Measurements from ENCODE around the gene NATD1.

The NATD1 gene

GRCh38 chr17:21214777-21215541 lies 38.3 kb downstream of the NATD1 start:
- peak; percentile 27 for DNase-seq (ENCODE audit: low read depth)

DNA sequence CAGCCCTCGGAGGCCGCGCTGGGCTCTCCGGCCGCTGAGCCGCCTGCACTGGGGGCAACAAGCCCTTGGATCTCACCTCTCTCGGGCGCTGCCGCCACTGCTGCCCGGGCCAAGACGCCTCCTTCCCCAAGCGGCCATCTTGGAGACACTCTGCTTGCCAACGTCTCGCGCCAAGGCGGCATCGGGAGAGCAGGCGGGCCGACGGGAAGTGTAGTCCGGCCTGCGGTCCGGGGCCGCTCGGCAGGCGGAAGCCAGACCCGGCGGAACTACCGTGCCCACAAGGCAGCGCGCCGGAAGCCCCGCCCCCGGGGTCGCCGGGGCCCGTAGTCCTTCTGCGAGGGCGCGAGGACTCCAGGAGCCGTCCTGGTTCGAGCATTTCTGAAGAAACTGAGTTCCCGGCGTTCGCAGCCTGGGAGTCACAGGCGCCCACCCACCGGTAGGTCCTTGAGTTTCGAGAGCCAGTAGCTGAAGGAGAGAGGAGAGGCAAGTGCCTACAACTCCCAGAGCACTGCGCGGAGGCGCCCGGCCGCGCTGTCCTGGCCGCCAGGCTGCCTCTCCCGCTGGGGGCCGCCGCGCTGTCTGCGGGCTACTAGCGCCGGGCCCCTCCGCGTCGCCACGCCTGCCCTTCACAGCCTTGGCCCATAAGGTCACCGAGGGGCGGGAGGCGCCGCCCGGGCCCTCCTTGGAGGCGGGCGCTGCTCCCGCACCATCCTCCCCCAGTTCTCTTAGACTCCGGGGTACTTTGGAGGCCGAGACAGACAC lies 39.0 kb downstream of the NATD1 start, which contains the start of gene TMEM11:
Gene TMEM11 (minus strand): TSS at position 147 of the 762 bp plus-strand sequence. CDS start 9 bp downstream, at position 138.
- peak; percentile 98 for DNase-seq (ENCODE audit: low read depth)

DNA sequence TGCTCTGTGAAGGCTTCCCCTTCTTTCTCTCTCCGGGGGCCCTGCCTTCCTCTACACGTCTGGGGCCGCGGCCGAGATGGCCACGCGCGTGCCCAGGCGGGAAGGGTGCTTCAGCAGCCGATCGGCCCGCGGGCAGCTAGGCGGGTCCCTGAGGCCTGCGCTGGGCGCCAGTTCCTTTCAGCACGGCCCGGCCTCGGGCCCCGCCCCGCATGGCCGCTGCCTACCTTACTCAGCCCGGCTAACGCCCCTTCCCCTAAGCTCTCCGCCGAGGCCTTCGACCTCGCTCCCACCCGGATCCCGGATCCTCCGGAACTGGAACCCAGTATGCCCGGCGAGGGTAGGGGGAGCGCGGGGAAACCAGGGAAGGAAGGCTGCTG lies 39.6 kb downstream of the NATD1 start:
- peak; percentile 35 for DNase-seq (ENCODE audit: low read depth)

DNA sequence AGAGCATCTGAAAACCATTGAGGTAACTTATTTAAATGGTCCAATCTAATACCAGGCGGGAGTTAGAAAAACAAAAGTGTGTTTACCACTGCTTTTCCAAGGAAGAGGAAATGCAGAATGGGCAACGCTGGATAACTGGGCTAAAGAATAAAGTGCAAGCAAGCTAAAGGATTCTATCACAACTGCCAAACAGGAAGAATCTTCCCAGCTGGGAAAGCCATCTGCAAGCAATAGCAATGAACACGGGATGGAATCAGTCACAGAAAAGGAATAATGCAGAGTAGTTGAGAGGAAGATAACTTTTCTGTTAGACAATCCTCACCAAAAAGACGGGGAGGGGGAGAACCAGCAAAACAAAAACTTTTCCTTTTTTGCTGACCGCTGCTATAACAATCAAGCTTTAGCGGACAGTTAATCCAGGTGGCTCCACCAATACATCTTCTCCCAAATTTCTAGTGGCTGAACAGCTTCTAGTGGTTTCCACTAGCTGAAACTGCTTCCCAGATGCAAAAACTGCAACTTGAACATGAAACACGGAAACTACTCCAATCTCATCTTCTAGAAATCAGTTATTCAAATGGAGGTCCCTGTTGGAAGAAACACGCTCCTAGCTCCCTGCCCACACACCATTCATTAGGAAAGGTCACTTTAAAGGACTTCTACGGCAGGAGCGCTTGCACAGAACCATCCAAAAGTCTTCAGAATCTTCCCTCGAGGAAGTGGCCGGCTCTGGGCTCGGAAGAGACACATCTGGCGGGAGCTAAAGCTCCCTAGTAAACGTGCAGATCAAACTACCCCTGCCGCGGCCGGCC lies 40.2 kb downstream of the NATD1 start:
- no peak for DNase-seq (ENCODE audit: low read depth)

DNA sequence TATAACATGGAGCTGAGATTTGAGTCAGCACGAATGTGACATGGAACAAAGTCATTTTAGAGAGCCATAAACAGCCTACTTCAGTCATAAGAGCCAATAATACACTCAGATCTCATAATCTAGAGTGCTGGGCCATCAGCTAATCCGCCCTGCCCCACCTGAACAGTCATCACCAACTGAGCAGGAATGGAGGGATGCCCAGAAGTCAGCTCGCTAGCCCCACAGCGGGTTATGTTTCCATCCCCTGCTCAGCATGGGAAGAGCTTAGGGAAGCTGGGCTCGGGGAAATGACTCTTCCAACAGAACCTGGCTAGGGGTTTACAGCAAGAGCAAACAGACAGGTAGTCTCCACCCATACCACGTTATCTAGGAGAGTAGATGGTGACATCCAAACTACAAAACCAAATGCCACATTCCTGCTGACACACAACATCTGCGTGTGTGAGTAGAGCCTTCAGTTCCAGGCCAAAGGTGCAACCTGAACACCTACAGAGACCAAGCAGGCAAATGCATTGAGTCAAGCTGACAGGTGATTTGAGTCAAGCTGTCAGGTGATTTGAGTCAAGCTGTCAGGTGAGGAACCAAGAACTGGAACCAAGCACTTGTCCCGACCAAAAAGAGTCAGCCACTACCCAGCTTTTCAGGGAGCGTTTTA lies 41.3 kb downstream of the NATD1 start:
- DNase-seq (ENCODE audit: low read depth), result no peak

DNA sequence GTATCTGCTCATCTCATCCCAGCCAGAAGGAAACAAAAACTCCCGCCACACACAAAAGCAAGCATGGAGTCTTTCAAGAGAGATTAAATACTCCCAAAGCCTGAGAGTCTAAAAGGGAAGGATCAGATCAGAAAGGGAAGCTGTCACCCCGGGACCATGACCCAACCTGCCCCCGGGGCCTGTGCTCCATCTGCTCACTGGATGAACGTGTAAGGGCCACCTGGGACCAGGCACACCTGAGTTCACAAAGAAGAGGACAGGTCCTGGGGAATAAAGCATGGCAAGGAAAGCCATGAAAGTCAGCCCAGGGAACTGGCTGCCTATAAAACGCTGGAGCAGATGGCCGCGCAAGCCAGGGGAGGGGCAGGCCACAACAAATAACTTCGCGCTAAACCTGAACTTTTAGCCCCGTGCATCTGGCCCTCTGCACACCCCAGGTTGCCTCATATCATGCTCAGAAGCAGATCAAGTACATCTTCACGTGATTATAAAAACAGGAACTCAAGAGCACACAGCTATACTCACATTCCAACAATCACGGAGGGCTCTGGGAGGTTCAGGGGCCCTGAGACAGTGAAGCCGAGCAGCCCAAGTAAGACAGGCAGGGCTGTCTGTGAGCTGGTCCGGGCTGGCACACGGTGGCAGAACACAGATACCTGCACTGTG lies 42.7 kb downstream of the NATD1 start:
- DNase-seq (ENCODE audit: low read depth), result no peak

DNA sequence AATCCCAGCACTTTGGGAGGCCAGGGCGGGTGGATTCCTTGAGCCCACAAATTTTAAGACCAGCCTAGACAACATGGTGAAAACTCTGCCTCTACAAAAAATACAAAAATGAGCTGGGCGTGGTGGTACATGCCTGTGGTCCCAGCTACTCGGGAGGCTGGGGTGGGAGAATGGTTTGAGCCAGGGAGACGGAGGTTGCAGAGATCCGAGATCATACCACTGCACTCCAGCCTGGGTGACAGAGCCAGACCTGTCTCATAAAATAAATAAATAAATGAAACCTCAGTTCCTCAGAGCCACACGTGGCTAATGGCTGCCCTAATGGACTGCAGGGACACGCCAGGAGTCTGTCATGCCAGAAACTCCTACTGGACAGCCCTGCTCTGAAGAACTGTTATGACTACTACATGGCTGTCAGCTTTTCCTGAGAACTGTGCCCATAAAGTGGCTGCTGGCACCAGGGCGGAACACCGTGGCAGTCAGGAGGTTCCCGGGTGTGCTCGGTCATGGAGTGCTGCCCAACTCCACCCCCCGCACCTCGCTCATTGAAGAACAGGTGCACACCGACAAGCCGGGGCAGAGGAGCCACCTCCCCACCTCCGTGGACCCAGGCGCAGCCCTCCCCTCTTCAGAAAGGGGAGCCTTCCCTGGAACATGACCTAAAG lies 43.6 kb downstream of the NATD1 start:
- no peak for DNase-seq (ENCODE audit: low read depth)

GRCh38 chr17:21208352-21208751 lies 44.9 kb downstream of the NATD1 start:
- DNase-seq (ENCODE audit: low read depth), result no peak

DNA sequence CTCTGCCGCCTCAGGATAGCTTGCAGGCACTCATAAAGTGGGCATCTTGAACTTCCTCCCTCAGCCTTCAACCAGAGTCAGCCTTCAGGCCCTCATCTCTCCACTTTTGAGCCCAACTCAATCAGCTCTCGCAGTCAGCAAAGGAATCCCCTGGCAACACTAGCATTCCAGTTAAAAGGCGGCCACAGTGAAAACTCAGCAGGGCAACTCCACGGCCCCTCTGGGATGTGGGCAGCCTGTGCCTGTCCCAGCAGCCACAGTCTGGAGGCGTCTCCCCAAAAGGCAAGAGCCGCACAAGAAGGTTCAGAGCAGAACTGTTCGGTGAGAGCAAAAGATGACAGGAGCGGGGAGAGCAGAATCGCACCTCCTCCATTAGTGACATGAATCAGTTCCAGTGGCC lies 48.3 kb downstream of the NATD1 start:
- DNase-seq (ENCODE audit: low read depth), result no peak

DNA sequence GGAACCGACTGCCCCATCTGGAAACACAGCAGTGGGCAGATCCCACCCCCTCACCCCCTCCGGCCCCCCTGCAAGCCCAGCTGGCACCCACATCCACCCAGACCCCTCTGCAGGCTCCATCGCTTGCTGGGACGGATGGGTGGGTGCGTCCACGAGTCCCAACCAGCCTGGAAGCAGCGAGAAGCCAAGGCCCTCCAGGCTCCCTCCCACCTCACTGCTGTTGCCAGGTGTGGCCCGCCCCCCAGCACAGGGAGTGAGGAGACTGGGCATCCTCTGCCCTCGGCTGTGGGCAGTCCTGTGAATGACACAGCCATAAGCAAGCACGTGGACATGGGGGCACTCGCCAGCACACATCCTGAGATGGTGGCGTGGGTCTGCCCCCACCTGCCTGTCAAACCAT lies 50.7 kb downstream of the NATD1 start:
- no peak for DNase-seq (ENCODE audit: low read depth)

- no peak for DNase-seq (ENCODE audit: low read depth)
Measured at GRCh38 chr17:21201874-21202273, 51.3 kb downstream of the NATD1 start.

- no peak for DNase-seq (ENCODE audit: low read depth)
Measured at GRCh38 chr17:21201298-21201595, 52.0 kb downstream of the NATD1 start.

GRCh38 chr17:21200590-21201297 lies 52.5 kb downstream of the NATD1 start:
- DNase-seq (ENCODE audit: low read depth), result no peak

GRCh38 chr17:21199856-21200255 lies 53.4 kb downstream of the NATD1 start:
- no peak for DNase-seq (ENCODE audit: low read depth)

GRCh38 chr17:21199311-21199710 lies 53.9 kb downstream of the NATD1 start:
- DNase-seq (ENCODE audit: low read depth), result peak; percentile 92

DNA sequence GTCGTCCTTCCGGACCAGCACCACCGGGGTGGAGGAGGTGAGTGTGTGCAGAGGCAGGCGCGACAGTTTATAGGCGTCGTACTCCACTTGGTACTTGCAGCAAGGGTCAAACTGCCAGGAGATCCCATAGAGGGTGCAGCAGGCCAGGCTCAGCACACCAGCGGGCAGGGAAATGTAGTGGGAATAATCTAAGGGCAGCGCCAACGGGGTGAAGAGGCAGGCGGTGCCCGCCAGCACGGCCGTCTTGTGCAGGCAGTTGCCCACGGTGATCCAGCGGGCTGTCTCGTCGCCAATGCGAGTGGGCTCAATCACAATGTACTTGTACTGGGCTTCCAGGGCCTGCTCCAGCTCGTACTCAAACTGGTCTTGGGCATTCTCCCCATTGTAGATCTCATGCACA lies 54.8 kb downstream of the NATD1 start:
- DNase-seq (ENCODE audit: low read depth), result no peak

- DNase-seq (ENCODE audit: low read depth), result no peak
Measured at GRCh38 chr17:21196126-21196525, 57.1 kb downstream of the NATD1 start.

GRCh38 chr17:21194703-21195102 lies 58.5 kb downstream of the NATD1 start:
- peak; percentile 12 for DNase-seq (ENCODE audit: low read depth)

GRCh38 chr17:21194226-21194625 lies 59.0 kb downstream of the NATD1 start:
- peak; percentile 21 for DNase-seq (ENCODE audit: low read depth)

DNA sequence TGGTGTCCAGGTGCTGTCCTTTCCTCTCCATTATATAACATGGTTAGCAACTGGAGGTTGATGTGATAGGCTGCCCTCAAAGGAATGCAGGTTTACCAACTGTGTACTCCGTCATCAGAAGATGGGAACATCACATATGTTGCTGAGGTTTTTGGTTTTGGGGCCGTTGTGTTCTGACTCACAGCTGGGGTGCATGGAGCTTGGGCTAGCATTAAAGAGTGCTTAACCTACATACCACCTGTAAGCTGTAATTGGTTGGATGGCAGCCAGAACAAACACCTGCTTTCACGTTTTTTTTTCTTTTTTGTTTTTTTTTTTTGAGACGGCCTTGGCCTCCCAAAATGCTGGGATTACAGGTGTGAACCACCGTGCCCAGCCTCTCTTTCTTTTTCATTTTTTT lies 60.2 kb downstream of the NATD1 start:
- DNase-seq (ENCODE audit: low read depth), result no peak
